Endothelial cell of hepatic sinusoid (primary cell): Measurements from ENCODE around the gene ATXN10.
"Not testable (repeated sequence)": the region's sequence is repeated elsewhere in the genome, so short reads cannot be mapped to it uniquely, and the experiment has no call there.

Experiments used
- in situ Hi-C: cut with HindIII; loops from 2 replicates; pipeline ENCODE4 v1.10.0; 2017; ENCODE audit warnings: low sequenced_read_pairs

Gene ATXN10

GRCh38 chr22:45671783-45672563 is at the start of gene ATXN10:
TSS of gene ATXN10 (plus strand) at chr22:45671834. CDS start at chr22:45672064, 230 bp downstream.
- in situ Hi-C loops: no loop called here

GRCh38 chr22:45621836-45622600 is 49.6 kb upstream of the ATXN10 start:
- in situ Hi-C loops: no loop called here

GRCh38 chr22:45623464-45624145 is 48.0 kb upstream of the ATXN10 start:
- in situ Hi-C loops: not testable (repeated sequence)

GRCh38 chr22:45626198-45626651 is 45.4 kb upstream of the ATXN10 start:
- in situ Hi-C loops: no loop called here

GRCh38 chr22:45627489-45628233 is 44.0 kb upstream of the ATXN10 start:
- in situ Hi-C loops: no loop called here

GRCh38 chr22:45628515-45628914 is 43.1 kb upstream of the ATXN10 start:
- in situ Hi-C loops: no loop called here

- in situ Hi-C loops: no loop called here
Measured at GRCh38 chr22:45629469-45630089, 42.1 kb upstream of the ATXN10 start.

- in situ Hi-C loops: no loop called here
Measured at GRCh38 chr22:45630436-45630835, 41.2 kb upstream of the ATXN10 start.

- in situ Hi-C loops: no loop called here
Measured at GRCh38 chr22:45631140-45631840, 40.3 kb upstream of the ATXN10 start.

- in situ Hi-C loops: no loop called here
Measured at GRCh38 chr22:45631841-45632238, 39.8 kb upstream of the ATXN10 start.

- in situ Hi-C loops: no loop called here
Measured at GRCh38 chr22:45632791-45633515, 38.7 kb upstream of the ATXN10 start.

GRCh38 chr22:45636683-45637082 is 35.0 kb upstream of the ATXN10 start:
- in situ Hi-C loops: no loop called here

GRCh38 chr22:45638197-45638596 is 33.4 kb upstream of the ATXN10 start:
- in situ Hi-C loops: no loop called here

- in situ Hi-C loops: no loop called here
Measured at GRCh38 chr22:45638834-45639746, 32.5 kb upstream of the ATXN10 start.

GRCh38 chr22:45639747-45640102 is 31.9 kb upstream of the ATXN10 start:
- in situ Hi-C loops: loop anchor here (5.0 kb wide), 5 partner anchors 37 to 228 kb away; no protein-coding TSS in a partner anchor

- in situ Hi-C loops: loop anchor here (5.0 kb wide), 5 partner anchors 38 to 227 kb away; no protein-coding TSS in a partner anchor
Measured at GRCh38 chr22:45640291-45640940, 31.2 kb upstream of the ATXN10 start.

- in situ Hi-C loops: loop anchor here (5.0 kb wide), 5 partner anchors 39 to 226 kb away; no protein-coding TSS in a partner anchor
Measured at GRCh38 chr22:45640941-45641621, 30.6 kb upstream of the ATXN10 start.
